Subcutaneous adipose tissue (tissue), 4 donors: ENCODE measurements around the gene OR5H1. TPM values are rescaled to one million over a fixed set of nuclear protein-coding genes. Genes with fewer than 3 reads are reported as not detected.

ENCODE experiments used
- CTCF ChIP-seq: fragments of 450-650 bp; IDR thresholded peaks from one replicate; pipeline ENCODE4 v1.5.1; 2016; ENCODE audit warnings: low read depth, mild to moderate bottlenecking, control low read depth, antibody characterized with exemption, moderate library complexity
- total RNA-seq, 4 donors: library from RNA; depleted of rRNA; stranded (reverse); fragments of >200 nt; gene quantifications; one replicate each; pipeline ENCODE4 v1.1.0, GENCODE V29; 2016

The OR5H1 gene
- total RNA-seq: not detected

- TF ChIP-seq CTCF: no peak
Observed at GRCh38 chr3:98130421-98130820, at the start of gene OR5H1. Gene OR5H1, plus strand, starts transcription at chr3:98130721. Its CDS starts 1,977 bp downstream, at chr3:98132698.

GRCh38 chr3:98086873-98087272 is 43.6 kb upstream of the OR5H1 start, which contains the start of gene OR5AC2:
Gene OR5AC2, plus strand, starts transcription at chr3:98087173. Its CDS starts 0 bp downstream, at chr3:98087173.
- TF ChIP-seq CTCF: no peak

GRCh38 chr3:98095882-98096281 is 34.6 kb upstream of the OR5H1 start:
- no peak for TF ChIP-seq CTCF

GRCh38 chr3:98099848-98100247 is 30.7 kb upstream of the OR5H1 start:
- no peak for TF ChIP-seq CTCF

GRCh38 chr3:98108162-98108561 is 22.4 kb upstream of the OR5H1 start:
- no peak for TF ChIP-seq CTCF

GRCh38 chr3:98109807-98110549 is 20.5 kb upstream of the OR5H1 start:
- TF ChIP-seq CTCF: no peak

GRCh38 chr3:98110550-98110908 is 20.0 kb upstream of the OR5H1 start:
- TF ChIP-seq CTCF: no peak
